Mammary microvascular endothelial cell (primary cell): ENCODE measurements around the gene FEM1B. TPM values are rescaled to one million over a fixed set of nuclear protein-coding genes. Genes with fewer than 3 reads are reported as not detected.

ENCODE experiments used
- total RNA-seq: library from RNA; depleted of rRNA; stranded (reverse); fragments of >200 nt; gene quantifications from 2 replicates; pipeline ENCODE4 v1.2.3, GENCODE V29; 2015

Gene FEM1B
- total RNA-seq: 23.6 and 23.8 TPM in 2 replicates

DNA sequence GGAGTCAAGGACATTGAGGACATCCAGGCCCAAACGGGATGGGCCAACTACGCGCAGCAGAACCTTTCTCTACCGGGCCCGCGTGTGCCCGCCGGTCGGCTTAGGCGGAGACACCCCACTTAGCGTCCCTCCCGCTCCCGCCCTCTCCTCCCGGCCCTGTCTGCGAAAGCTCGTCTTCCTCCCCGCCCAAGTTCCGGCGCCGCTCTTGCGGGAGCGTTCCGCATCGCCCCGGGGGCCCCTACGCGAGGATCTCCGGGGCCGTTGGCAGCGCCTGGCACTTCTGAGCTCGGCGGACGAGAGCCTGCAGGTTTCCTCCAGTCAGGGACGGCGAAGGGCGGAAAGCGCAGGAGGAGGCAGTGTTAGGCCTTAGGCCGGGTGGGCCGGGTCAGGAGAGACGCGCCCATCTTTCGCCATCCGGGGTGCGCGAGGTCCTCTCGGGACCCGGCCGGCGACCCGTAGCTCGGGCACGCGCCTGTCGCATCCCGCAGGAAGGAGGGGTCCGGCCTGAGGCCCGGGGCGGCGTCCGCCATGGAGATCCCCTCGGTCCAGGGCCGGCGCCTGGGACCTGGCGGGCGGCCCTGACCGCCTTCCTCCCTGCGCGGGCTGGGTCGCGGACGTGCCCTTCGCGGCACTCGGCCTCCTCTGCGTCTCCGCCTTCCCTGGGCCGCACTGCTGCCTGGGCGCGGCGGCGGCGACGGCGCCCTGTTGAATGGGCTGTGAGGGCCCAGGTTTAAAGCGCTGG, at the start of gene FEM1B:
FEM1B (plus strand) TSS at position 143 of the 742 bp plus-strand sequence. CDS start 673 bp downstream, outside the sequence.

DNA sequence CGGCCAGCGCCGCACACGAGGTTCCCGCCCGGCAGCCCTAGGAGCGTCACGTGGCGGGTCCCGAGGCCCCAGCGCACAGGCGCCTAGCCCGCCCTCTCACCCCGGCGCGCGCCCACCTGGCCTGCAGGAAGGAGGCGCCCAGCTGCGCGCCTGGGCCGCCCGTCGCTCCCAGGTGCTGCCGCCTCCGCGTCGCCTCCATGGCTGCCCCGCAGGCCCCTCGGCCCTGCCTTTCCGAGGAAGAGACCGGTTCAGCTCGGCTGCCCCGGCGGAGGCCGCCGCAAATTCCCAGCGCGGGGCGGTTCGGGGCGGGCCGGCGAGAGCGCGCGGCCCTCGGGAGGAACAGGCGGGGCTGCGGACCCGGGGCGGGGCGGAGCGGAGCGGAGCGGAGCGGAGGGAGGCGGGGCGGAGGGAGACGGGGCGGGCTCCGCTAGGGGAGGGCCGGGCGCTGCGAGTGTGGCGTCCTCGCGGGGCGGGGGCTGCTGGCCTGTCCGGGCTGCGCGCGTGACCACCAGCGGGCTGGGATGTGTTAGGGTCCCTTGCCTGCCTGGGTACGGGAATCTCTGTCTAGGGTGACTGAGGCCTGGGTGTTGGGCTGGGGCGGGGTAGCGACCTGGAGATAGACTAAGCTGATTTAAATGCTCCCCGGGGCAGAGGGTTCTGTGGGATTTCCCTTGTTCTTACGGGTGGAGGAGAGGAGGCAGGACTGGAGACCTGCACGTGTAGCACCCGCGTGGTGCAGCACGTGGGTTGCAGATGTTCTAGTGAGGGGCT, 48.0 kb upstream of the FEM1B start, which contains the start of gene CLN6:
CLN6 (minus strand) TSS at position 343 of the 771 bp plus-strand sequence; CDS start at position 199, 144 bp downstream.

Other genes with a start within 250 kb of the FEM1B start
- 8.0 and 10.3 TPM in 2 replicates for gene PIAS1, start 223.4 kb upstream of the FEM1B start, total RNA-seq
- 6.8 and 8.5 TPM in 2 replicates for gene CALML4, start 72.4 kb upstream of the FEM1B start, total RNA-seq
- 34.8 and 42.4 TPM in 2 replicates for gene CLN6, start 48.0 kb upstream of the FEM1B start, total RNA-seq
- 0.27 and 1.3 TPM in 2 replicates for gene ITGA11, start 154.4 kb downstream of the FEM1B start, total RNA-seq